IPS DF 6.9 (cell line): ENCODE data around the gene OR51Q1.

Experiments used
- DNase-seq: peaks from one replicate; pipeline ENCODE4 v3.0.0-alpha.2; 2013; ENCODE audit warnings: low read depth, low spot score
- H3K27ac ChIP-seq: one replicate; pipeline ENCODE4 v1.5.1; 2013; ENCODE audit warnings: low read length, control low read depth
- H3K27me3 ChIP-seq: 2 replicates; pipeline ENCODE4 v1.6.1; 2013; ENCODE audit warnings: mild to moderate bottlenecking, low read length; ENCODE audit not compliant: control insufficient read depth, insufficient read depth
- H3K36me3 ChIP-seq: 2 replicates; pipeline ENCODE4 v1.6.1; 2013; ENCODE audit warnings: low read length; ENCODE audit not compliant: control insufficient read depth, insufficient read depth
- H3K4me1 ChIP-seq: 2 replicates; pipeline ENCODE4 v1.6.1; 2013; ENCODE audit warnings: low read length; ENCODE audit not compliant: control insufficient read depth, insufficient read depth
- H3K4me3 ChIP-seq: 2 replicates; pipeline ENCODE4 v1.5.1; 2013; ENCODE audit warnings: mild to moderate bottlenecking, low read length
- H3K9me3 ChIP-seq: 2 replicates; pipeline ENCODE4 v1.6.1; 2013; ENCODE audit warnings: low read length, inconsistent platforms; ENCODE audit not compliant: control insufficient read depth, insufficient read depth
- WGBS: extraction: QIAGEN DNeasy Blood & Tissue Kit; methylation state at CpG from one replicate; pipeline ENCODE4 v1.1.7; 2013; ENCODE audit warnings: mixed read lengths, missing lambda C conversion rate; ENCODE audit not compliant: insufficient read length, insufficient coverage; 5-methylcytosine and 5-hydroxymethylcytosine counted together

The OR51Q1 gene

GRCh38 chr11:5443835-5444393 is 22.0 kb downstream of the OR51Q1 start:
- no peak for DNase-seq
- Histone ChIP-seq H3K36me3 (no peaks in the 10 kb centered on the region), H3K4me3 (no peak overlapping the region), H3K27ac (no peak overlapping the region), H3K27me3 (no peaks in the 10 kb centered on the region), H3K9me3 (no peaks in the 10 kb centered on the region), H3K4me1 (no peaks in the 10 kb centered on the region)
- WGBS, result 100% methylated on average over 1 of the region's 2 CpGs

GRCh38 chr11:5449023-5449422 is 27.1 kb downstream of the OR51Q1 start, which contains the start of gene OR51I2:
Gene OR51I2, plus strand, starts transcription at chr11:5449323. Its CDS starts 4,166 bp downstream, at chr11:5453489.
- Histone ChIP-seq H3K4me3 (no peak within 1 kb of the TSS), H3K4me1 (no peaks in the 10 kb centered on the region), H3K36me3 (no peaks in the 10 kb centered on the region), H3K27me3 (no peaks in the 10 kb centered on the region), H3K27ac (no peak within 1 kb of the TSS), H3K9me3 (no peaks in the 10 kb centered on the region)
- DNase-seq, result no peak
- no CpG with 5 or more reads among the region's 2 CpGs for WGBS

- Histone ChIP-seq H3K27ac (no peak overlapping the region), H3K4me3 (no peak overlapping the region), H3K4me1 (no peaks in the 10 kb centered on the region), H3K9me3 (no peaks in the 10 kb centered on the region), H3K36me3 (no peaks in the 10 kb centered on the region), H3K27me3 (no peaks in the 10 kb centered on the region)
- WGBS, result no CpG with 5 or more reads among the region's 4 CpGs
- DNase-seq, result no peak
Observed at GRCh38 chr11:5449432-5449831, 27.5 kb downstream of the OR51Q1 start.

GRCh38 chr11:5460983-5461621 is 39.2 kb downstream of the OR51Q1 start:
- no CpG with 5 or more reads among the region's 14 CpGs for WGBS
- Histone ChIP-seq H3K27ac (no peak overlapping the region), H3K4me3 (no peak overlapping the region), H3K9me3 (no peaks in the 10 kb centered on the region), H3K27me3 (no peaks in the 10 kb centered on the region), H3K36me3 (no peaks in the 10 kb centered on the region), H3K4me1 (0 out of 2 replicates have a peak, but pooled peaks cover 2% of the 10 kb centered on the region)
- no peak for DNase-seq

GRCh38 chr11:5467527-5467926 is 45.6 kb downstream of the OR51Q1 start:
- no CpG with 5 or more reads among the region's 2 CpGs for WGBS
- H3K9me3 ChIP-seq, result no peaks in the 10 kb centered on the region
- no peak overlapping the region for H3K27ac ChIP-seq
- H3K27me3 ChIP-seq, result no peaks in the 10 kb centered on the region
- no peak overlapping the region for H3K4me3 ChIP-seq
- DNase-seq, result no peak
- no peaks in the 10 kb centered on the region for H3K36me3 ChIP-seq
- H3K4me1 ChIP-seq, result no peaks in the 10 kb centered on the region
